Esophagus (tissue), 2 donors: ENCODE data around the gene SLC9A4. TPM values are rescaled to one million over a fixed set of nuclear protein-coding genes. Genes with fewer than 3 reads are reported as not detected.

Experiments used
- H3K27ac ChIP-seq, 2 donors: one replicate each; pipeline ENCODE4 v1.5.1; 2013; ENCODE audit warnings: low read depth in 2 of 2, mild to moderate bottlenecking in 2 of 2, inconsistent platforms in 1 of 2, low read length in 1 of 2, moderate library complexity in 1 of 2
- H3K27me3 ChIP-seq, 2 donors: one replicate each; pipeline ENCODE4 v1.6.1; 2013; ENCODE audit warnings: low read length in 2 of 2, control low read depth in 1 of 2, mild to moderate bottlenecking in 1 of 2; ENCODE audit not compliant: insufficient read depth in 2 of 2, control insufficient read depth in 1 of 2
- H3K36me3 ChIP-seq, 2 donors: one replicate each; pipeline ENCODE4 v1.6.1; 2013; ENCODE audit warnings: low read length in 1 of 2; ENCODE audit not compliant: control insufficient read depth in 2 of 2, insufficient read depth in 2 of 2
- H3K4me1 ChIP-seq, 2 donors: one replicate each; pipeline ENCODE4 v1.6.1; 2013; ENCODE audit warnings: low read length in 1 of 2; ENCODE audit not compliant: control insufficient read depth in 2 of 2, insufficient read depth in 2 of 2
- H3K4me3 ChIP-seq, 2 donors: one replicate each; pipeline ENCODE4 v1.5.1; 2013; ENCODE audit warnings: low read length in 2 of 2, mild to moderate bottlenecking in 2 of 2, low read depth in 1 of 2, moderate library complexity in 1 of 2
- H3K9me3 ChIP-seq, 2 donors: one replicate each; pipeline ENCODE4 v1.6.1; 2013; ENCODE audit warnings: mild to moderate bottlenecking in 2 of 2, low read depth in 1 of 2, low read length in 1 of 2, moderate library complexity in 1 of 2; ENCODE audit not compliant: control insufficient read depth in 2 of 2, insufficient read depth in 1 of 2
- WGBS, 2 donors: extraction: QIAGEN DNeasy Blood & Tissue Kit; methylation state at CpG; one replicate each; pipeline ENCODE4 v1.1.7; 2013; 5-methylcytosine and 5-hydroxymethylcytosine counted together
- polyA plus RNA-seq, 2 donors: library from polyadenylated mRNA; stranded (reverse); fragments of 200-250 nt; gene quantifications; one replicate each; pipeline ENCODE4 v1.2.3, GENCODE V29; 2013
- donor health status: healthy with polysubstance abuse.
- donor health status: Bipolar disorder and iron deficiency.

Gene SLC9A4
- polyA plus RNA-seq, 2 donors = 1.8 to 2.0 TPM

DNA sequence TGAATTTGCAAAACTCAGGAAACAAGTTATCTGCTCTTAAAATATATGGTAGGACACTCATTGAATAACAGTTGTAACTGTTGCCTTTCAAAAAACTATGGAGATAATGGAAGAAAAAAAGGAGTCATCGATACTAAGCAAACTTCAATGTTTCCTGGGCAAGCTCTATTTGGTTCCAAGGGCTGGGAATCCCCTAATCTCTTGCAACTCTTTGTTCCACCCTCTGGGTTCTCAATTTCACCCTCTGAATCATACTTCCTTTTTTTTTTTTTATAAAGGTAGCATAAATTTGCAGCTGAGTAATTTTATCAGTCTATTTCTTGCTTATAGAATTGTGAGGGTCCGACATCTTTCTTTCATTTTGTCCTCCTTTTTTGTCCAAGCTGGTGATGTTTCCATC, 36.7 kb downstream of the SLC9A4 start:
- H3K36me3 ChIP-seq = no peaks in the 10 kb centered on the region
- H3K4me1 ChIP-seq = no peaks in the 10 kb centered on the region
- WGBS, 2 donors = 46 to 56% methylated on average over 2 of the region's 2 CpGs
- no peak overlapping the region for H3K27ac ChIP-seq
- no peaks in the 10 kb centered on the region for H3K9me3 ChIP-seq
- no peak overlapping the region for H3K4me3 ChIP-seq
- no peaks in the 10 kb centered on the region for H3K27me3 ChIP-seq

DNA sequence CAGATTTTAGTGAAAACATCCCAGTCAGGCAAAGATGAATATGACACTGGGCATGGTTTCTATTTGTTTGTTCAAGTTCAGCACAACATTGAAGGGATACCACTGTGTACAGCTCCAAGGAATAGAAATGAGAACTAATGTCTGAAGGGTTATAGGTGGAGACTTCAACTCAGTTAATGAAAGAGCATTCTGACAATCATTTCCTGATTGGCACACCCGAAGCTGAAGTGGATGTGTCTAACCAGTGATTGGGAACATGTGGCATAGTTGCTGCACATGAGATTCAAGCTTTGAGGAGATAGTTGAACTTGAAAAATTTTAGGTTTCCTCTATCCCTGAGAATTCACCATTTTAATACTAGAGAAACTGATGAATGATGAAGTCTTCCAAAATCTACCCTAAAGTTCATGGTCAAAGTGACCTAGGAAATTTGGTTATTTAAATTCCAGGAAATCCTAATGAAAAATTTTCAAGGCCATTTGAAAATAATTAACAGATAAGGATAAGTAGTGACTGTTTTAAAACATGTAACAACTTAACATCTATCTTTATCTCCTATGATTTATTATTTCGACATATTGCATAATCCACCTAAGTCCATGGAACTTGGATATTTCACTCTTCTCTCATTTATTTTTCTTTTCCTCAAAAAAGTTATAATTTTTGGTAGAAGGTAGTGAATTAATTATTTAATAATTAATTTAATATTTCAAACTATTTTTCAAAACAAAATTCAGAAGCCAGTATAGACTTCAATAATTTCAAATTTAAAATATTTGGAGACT, 38.0 kb downstream of the SLC9A4 start:
- Histone ChIP-seq H3K4me3 (no peak overlapping the region), H3K9me3 (no peaks in the 10 kb centered on the region), H3K36me3 (no peaks in the 10 kb centered on the region), H3K27ac (no peak overlapping the region), H3K27me3 (no peaks in the 10 kb centered on the region), H3K4me1 (no peaks in the 10 kb centered on the region)
- WGBS, 2 donors = 54 to 61% methylated on average over 2 of the region's 2 CpGs

DNA sequence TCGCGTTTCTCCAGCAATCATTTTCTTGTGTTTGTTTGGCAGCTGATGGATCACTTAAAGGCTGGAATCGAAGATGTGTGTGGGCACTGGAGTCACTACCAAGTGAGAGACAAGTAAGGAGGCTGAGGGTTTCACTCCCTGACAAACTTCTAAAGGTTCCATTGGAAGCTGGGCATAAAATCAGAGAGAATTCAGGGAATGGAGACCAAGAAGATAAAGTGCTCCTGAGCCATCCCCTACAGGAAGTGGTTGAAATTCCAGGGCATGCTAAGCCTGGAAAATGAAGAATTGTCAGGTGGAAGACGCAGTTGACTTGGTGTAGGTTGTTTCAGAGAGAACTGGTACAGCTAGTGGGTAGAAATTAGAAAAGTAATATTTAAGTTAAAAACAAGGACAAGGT, 39.1 kb downstream of the SLC9A4 start:
- H3K4me3 ChIP-seq = no peak overlapping the region
- H3K4me1 ChIP-seq = no peaks in the 10 kb centered on the region
- no peak overlapping the region for H3K27ac ChIP-seq
- no peaks in the 10 kb centered on the region for H3K36me3 ChIP-seq
- no peaks in the 10 kb centered on the region for H3K27me3 ChIP-seq
- no peaks in the 10 kb centered on the region for H3K9me3 ChIP-seq
- WGBS, 2 donors = 79 to 87% methylated on average over 4 of the region's 4 CpGs

DNA sequence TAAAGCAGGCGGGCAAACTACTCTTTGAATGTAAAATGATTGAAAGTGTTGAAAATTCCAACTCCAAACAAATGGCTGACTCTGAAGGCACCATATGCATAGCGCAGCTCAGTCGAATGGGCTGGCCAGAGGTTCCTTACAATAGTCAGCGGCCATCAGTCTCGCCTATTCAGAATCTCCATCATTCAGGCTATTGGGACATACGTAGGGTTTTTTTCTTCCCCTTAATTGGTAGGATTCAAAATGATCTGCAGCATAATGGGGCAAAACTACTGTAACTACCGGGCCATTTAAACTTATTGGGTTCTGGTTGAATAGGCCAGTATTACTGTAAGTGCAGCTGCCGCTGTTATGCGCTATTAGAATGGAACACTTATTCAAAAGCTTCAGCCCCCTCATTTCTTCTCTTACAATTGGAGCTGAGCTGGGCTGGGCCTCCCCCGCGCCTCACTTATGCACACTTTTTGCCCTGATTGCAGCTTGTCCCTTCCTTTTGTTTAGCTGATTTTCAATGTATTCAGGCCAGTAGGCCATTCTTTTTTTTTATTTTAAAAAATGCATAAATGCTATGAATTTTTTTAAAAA, 40.4 kb downstream of the SLC9A4 start:
- Histone ChIP-seq H3K4me3 (no peak overlapping the region), H3K27me3 (no peaks in the 10 kb centered on the region), H3K9me3 (no peaks in the 10 kb centered on the region), H3K36me3 (no peaks in the 10 kb centered on the region), H3K4me1 (no peaks in the 10 kb centered on the region), H3K27ac (no peak overlapping the region)
- WGBS, 2 donors = 94 to 98% methylated on average over 11 of the region's 11 CpGs

DNA sequence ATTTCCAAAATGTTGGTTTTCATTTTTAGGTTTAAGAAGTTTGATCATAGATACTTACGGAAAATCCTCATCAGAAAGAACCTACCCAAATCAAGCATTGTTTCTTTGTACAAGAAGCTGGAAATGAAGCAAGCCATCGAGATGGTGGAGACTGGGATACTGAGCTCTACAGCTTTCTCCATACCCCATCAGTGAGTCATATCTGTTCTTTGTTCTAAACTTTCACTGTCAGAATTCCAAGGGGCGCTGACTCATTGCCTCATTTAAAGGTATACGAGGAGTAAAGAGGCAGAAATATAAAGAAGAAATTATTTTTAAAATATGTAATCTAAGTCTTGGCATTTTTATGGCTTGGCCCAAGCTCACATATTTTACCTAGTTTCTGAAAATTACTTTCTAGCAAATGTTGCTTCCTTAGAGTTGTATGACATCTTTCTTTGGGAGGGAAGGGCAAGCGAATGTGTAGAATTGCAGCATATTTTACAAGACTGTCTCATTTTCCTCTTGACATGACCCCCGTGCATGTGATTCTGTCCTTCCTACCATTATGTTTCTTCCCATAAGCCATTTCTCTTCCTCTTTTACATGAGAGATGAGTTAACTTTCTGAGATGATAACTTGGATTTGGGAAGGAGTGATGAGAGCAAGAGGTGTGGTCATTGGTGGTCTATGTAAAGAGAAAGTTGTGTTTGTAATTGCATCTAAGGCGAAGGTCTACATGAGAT, 41.2 kb downstream of the SLC9A4 start:
- Histone ChIP-seq H3K4me1 (no peaks in the 10 kb centered on the region), H3K36me3 (no peaks in the 10 kb centered on the region), H3K4me3 (no peak overlapping the region), H3K9me3 (no peaks in the 10 kb centered on the region), H3K27me3 (no peaks in the 10 kb centered on the region), H3K27ac (no peak overlapping the region)
- 53 to 64% methylated on average over 7 of the region's 7 CpGs for WGBS, 2 donors

DNA sequence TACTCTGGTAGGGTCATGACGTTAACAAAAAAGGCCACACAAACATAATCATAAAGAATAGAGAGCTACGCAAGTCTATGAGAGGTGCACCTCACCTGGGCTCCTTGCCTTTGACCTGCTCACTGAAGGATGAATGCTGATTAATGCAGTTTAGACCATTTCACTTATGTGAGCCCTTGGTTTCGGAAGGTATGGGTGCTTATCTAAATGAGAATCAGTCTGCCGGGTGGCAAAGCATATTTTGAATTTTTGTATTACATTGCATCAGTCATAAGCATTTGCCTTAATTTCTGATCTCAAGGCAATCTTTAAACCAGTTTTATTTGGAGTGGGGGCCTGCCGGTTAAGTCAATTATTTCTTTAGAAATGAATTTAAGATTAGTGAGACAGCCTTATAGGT, 42.8 kb downstream of the SLC9A4 start:
- H3K9me3 ChIP-seq = no peaks in the 10 kb centered on the region
- H3K27me3 ChIP-seq = no peaks in the 10 kb centered on the region
- H3K4me1 ChIP-seq = no peaks in the 10 kb centered on the region
- no peak overlapping the region for H3K4me3 ChIP-seq
- 70 to 74% methylated on average over 5 of the region's 5 CpGs for WGBS, 2 donors
- no peaks in the 10 kb centered on the region for H3K36me3 ChIP-seq
- no peak overlapping the region for H3K27ac ChIP-seq

DNA sequence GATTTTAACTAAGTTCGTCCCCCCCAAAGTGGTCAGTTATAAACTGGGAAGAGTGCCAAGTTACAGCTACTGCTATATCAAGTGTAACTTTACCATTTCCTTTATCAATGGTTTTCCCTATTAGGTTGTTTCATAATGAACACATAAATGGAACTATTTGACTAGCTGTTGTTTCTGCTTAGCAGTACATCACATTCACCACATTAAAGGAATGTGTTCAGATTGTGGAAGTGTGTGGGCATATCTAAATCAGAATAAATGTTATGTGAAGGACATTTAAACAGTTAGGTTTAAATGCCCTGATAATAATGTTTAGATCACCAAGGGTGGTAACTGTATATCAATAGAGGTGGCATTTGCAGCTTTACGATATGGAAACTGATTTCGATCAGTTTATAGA, 45.1 kb downstream of the SLC9A4 start:
- no peak overlapping the region for H3K27ac ChIP-seq
- no peaks in the 10 kb centered on the region for H3K27me3 ChIP-seq
- H3K36me3 ChIP-seq = no peaks in the 10 kb centered on the region
- no peaks in the 10 kb centered on the region for H3K9me3 ChIP-seq
- no peak overlapping the region for H3K4me3 ChIP-seq
- 71 to 83% methylated on average over 3 of the region's 3 CpGs for WGBS, 2 donors
- H3K4me1 ChIP-seq = no peaks in the 10 kb centered on the region

DNA sequence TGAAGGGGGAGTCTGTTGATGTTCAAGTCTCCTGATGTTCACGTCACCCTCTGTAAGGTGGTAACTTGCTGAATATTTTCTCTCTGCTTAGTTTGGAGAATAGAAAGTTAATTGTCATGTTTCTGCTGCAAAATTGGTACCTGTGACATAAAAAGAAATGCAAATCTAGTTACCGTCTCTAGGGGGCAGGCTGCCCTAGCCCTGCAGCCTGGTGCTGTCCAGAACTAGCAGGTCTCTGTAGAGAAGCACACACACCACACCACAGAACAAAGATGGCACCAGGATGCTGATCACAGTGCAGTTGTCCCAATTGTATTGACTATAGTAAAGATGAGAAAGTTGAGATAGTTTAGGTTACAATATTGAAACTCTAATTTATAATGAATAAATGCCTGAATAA, 47.0 kb downstream of the SLC9A4 start:
- Histone ChIP-seq H3K27me3 (no peaks in the 10 kb centered on the region), H3K9me3 (no peaks in the 10 kb centered on the region), H3K4me1 (no peaks in the 10 kb centered on the region), H3K36me3 (no peaks in the 10 kb centered on the region), H3K4me3 (no peak overlapping the region), H3K27ac (no peak overlapping the region)
- WGBS, 2 donors = 33 to 38% methylated on average over 2 of the region's 2 CpGs

DNA sequence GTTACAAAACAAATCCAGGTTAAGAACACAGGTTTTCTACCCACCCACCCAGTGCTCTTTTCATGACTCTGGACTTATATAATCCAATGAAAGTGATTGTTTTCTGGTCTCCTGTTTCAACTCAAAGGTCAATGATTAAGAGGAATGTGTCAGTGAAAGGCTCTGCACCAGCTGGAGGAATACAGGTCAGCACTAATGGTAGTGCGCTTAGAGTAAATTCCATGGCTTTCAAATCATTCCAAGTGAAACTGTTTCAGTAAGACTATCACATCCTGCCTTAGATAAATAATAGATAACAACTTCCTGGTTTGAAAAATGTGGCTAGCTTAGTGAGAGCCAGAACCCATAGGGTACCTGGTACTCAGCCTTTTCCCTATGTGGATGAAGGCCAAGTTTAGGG, 47.8 kb downstream of the SLC9A4 start:
- WGBS, 2 donors = 34 to 67% methylated on average over 1 of the region's 1 CpG
- no peak overlapping the region for H3K4me3 ChIP-seq
- H3K36me3 ChIP-seq = no peaks in the 10 kb centered on the region
- no peaks in the 10 kb centered on the region for H3K9me3 ChIP-seq
- peaks cover 0 to 1% of the 10 kb centered on the region in 2 donors for H3K4me1 ChIP-seq
- no peak overlapping the region for H3K27ac ChIP-seq
- H3K27me3 ChIP-seq = no peaks in the 10 kb centered on the region
